ENCODE data around the gene MGST2.

DNA sequence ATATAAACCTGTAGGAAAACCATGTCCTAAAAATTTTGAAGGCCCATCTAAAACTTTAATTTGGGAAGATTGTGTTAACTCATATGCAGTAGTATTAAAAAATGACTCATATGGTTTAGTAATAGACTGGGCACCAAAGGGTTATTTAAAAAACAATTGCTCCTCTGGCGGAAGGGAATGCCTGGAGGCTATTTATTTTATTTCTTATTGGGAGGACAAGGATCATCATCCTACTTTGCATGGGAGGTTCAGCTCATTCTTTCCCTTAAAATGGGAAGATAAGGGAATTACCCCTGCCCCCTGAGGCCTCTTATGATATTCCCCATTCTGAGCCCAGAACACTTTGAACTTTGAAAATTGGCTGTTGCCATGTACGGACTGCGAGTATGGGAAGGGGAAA lies 29.7 kb upstream of the MGST2 start:
- no peak for TF ChIP-seq POLR2AphosphoS5 (IDR thresholded peaks at IDR 0.05; ENCODE audit: borderline replicate concordance, low read depth, low read length)
- TF ChIP-seq EZH2 (IDR thresholded peaks at IDR 0.05): no peak
- TF ChIP-seq FOXP2 (optimal IDR thresholded peaks at IDR 0.05; ENCODE audit: control extremely low read depth, extremely low read length, insufficient read depth): no peak
